Panc1 (cell line): ENCODE data around the gene PFKM. TPM values are rescaled to one million over a fixed set of nuclear protein-coding genes. Genes with fewer than 3 reads are reported as not detected.
A peak's percentile ranks its signal among the peaks of the same experiment; 100 is the strongest.

Source experiments
- ATAC-seq: fragments of 200-7000 bp; cut with Tn5 transposase; 2 replicates; pipeline ENCODE4 v1.9.1; 2020; ENCODE audit warnings: mild to moderate bottlenecking, moderate library complexity
- BruUV-seq: library from RNA; stranded (reverse); fragments of 400-500 nt; replicated peaks from 2 replicates; lab custom pipeline; 2021; lab: Mats Ljungman, UMichigan
- CTCF ChIA-PET: fragments of 300-600 bp; sonication (Branson Sonifier 250); formaldehyde crosslinking; loops from one replicate; lab custom pipeline; 2022; ENCODE audit warnings: antibody characterized with exemption; lab: Charles Lee
- POLR2A ChIA-PET: fragments of 300-600 bp; sonication (Branson Sonifier 250); formaldehyde crosslinking; loops from one replicate; lab custom pipeline; 2022; ENCODE audit warnings: antibody characterized with exemption; lab: Charles Lee
- DNase-seq: peaks from one replicate; pipeline ENCODE4 v3.0.0-alpha.2; 2010; ENCODE audit warnings: low read depth, low spot score
- H3K27ac ChIP-seq: 2 replicates; pipeline ENCODE4 v1.5.1; 2011; ENCODE audit warnings: mild to moderate bottlenecking, low read length, inconsistent platforms
- H3K27me3 ChIP-seq: fragments of 200-500 bp; sonication (Bioruptor generic); 2 replicates; pipeline ENCODE4 v1.6.0; 2014; ENCODE audit warnings: low read length, inconsistent platforms; ENCODE audit not compliant: control insufficient read depth, insufficient read depth
- H3K36me3 ChIP-seq: fragments of 200-500 bp; sonication (Bioruptor generic); 2 replicates; pipeline ENCODE4 v1.5.1; 2014; ENCODE audit warnings: inconsistent platforms, mild to moderate bottlenecking, low read length, moderate library complexity; ENCODE audit not compliant: control insufficient read depth, insufficient read depth
- H3K4me1 ChIP-seq: 2 replicates; pipeline ENCODE4 v1.5.1; 2011; ENCODE audit warnings: inconsistent platforms, mild to moderate bottlenecking, low read length, moderate library complexity; ENCODE audit not compliant: control insufficient read depth, insufficient read depth
- H3K4me3 ChIP-seq, 2 experiments: 2 replicates each; pipeline ENCODE4 v1.5.1; 2011 to 2012; ENCODE audit warnings: low read depth in 2 of 2, low read length in 2 of 2, mild to moderate bottlenecking in 2 of 2, inconsistent platforms in 1 of 2, moderate library complexity in 1 of 2
- H3K9me3 ChIP-seq: fragments of 200-500 bp; sonication (Bioruptor generic); 2 replicates; pipeline ENCODE4 v1.5.1; 2014; ENCODE audit warnings: low read depth, mild to moderate bottlenecking, inconsistent platforms, low read length, moderate library complexity; ENCODE audit not compliant: control insufficient read depth, insufficient read depth
- POLR2AphosphoS5 ChIP-seq: IDR thresholded peaks from 2 replicates; pipeline ENCODE4 v1.6.1; 2012; ENCODE audit warnings: mild to moderate bottlenecking, low read depth, low read length, moderate library complexity
- SIN3A ChIP-seq: IDR thresholded peaks from 2 replicates; pipeline ENCODE4 v1.6.1; 2012; ENCODE audit warnings: low read depth, mild to moderate bottlenecking, low read length, moderate library complexity, borderline replicate concordance; ENCODE audit not compliant: insufficient read depth
- TCF7L2 ChIP-seq: IDR thresholded peaks from 2 replicates; pipeline ENCODE4 v1.6.1; 2011; ENCODE audit warnings: mild to moderate bottlenecking, low read depth, low read length, inconsistent platforms
- in situ Hi-C: cut with HindIII; loops from 2 replicates; pipeline ENCODE4 v1.10.0; 2016; ENCODE audit warnings: low sequenced_read_pairs, low pct_unique_long_range_greater_than_20kb
- intact Hi-C: fragments of 100-400 bp; cut with micrococcal nuclease; formaldehyde crosslinking; loops from one replicate; pipeline ENCODE4 v1.10.0; 2022; ENCODE audit not compliant: unreplicated experiment
- total RNA-seq: library from RNA; stranded (reverse); gene quantifications from one replicate; pipeline ENCODE4 v1.2.1, GENCODE V29; 2021; ENCODE audit not compliant: unreplicated experiment
- TF ChIP-seq, protein P1 (sequence below), 2 experiments: IDR thresholded peaks; 2 replicates each; pipeline ENCODE4 v1.6.1; 2011 to 2012; ENCODE audit warnings: low read depth in 2 of 2, control low read depth in 1 of 2, low read length in 1 of 2, mild to moderate bottlenecking in 1 of 2, moderate library complexity in 1 of 2; ENCODE audit not compliant: insufficient read depth in 1 of 2
- TF ChIP-seq, protein P2 (sequence below): fragments of 450-650 bp; IDR thresholded peaks from 2 replicates; pipeline ENCODE4 v1.5.1; 2017; ENCODE audit warnings: mild to moderate bottlenecking

PFKM gene
- total RNA-seq, 1 experiment from 2014 or later, result 56.1 TPM

DNA sequence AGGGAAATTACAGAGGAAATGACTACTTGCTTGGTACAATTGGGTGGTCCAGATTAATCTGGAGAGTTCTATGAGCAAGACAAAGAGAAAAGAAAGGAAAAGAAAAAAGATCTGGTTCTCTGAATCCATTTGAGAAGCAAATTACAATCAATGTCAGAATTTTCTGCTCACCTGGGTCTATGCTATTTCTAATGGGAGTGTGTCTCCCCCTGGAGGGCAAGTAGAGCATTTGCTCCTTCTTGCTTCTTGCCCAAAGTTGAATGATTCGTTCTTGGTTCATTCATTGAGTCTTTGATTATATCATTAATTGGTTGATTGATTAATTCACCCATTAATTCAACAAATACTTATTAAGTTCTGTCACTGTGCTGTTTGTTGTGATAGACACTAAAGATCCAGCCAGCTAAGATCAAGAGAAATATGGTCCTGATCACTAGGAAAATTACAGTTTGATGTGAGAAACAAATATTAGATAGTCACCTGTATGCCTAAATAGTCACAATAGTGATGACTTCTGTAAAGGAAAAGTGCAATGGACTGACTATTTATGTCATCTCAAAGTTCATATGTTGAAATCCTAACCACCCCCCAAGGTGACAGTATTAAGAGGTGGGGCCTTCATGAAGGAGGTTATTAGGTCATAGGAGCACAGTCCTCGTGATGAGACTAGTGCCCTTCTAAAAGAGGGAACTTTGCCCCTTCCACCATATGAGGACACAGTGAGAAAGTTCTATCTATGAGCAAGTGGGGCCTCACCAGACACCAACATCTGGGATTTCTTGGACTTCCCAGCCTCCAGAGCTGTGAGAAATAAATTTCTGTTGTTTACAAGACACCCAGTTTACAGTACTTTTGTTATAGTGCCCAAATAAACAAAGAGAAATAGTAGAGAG, 46.2 kb downstream of the PFKM start:
- intact Hi-C loops, result loop anchor here (10.0 kb wide), 2 partner anchors 81 to 211 kb away; no protein-coding TSS in a partner anchor

DNA sequence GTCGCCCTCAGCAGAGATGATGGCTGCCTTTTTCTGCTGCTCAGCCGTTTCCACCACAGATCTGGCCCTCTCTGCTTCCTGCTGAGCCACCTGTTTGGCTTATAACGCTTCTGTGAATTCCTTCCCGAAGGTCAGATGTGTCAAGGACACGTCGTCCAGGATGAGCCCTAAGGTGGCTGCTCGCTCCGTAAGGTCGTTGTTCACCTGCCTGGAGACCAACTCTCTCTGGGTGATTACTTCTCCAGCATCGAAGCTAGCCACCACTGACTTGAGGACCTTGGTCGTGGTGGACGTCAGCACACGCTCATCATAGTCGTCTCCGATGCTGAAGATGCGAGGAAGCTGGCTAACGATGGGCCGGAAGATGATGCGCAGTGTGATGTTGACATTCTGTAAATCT, 49.8 kb downstream of the PFKM start:
- H3K36me3 ChIP-seq, result no peaks in the 10 kb centered on the region
- ATAC-seq (no peak), DNase-seq (no peak)
- H3K27ac ChIP-seq, result no peak overlapping the region
- no TSS peak for BruUV-seq
- no peaks in the 10 kb centered on the region; the same call in 1 of the 2 replicates for H3K27me3 ChIP-seq
- no peaks in the 10 kb centered on the region for H3K4me1 ChIP-seq
- no peak overlapping the region for H3K4me3 ChIP-seq
- CTCF ChIA-PET, result no interaction called here
- TF ChIP-seq POLR2AphosphoS5 (no peak), SIN3A (no peak), TCF7L2 (no peak)
- TF ChIP-seq, protein P1, sequence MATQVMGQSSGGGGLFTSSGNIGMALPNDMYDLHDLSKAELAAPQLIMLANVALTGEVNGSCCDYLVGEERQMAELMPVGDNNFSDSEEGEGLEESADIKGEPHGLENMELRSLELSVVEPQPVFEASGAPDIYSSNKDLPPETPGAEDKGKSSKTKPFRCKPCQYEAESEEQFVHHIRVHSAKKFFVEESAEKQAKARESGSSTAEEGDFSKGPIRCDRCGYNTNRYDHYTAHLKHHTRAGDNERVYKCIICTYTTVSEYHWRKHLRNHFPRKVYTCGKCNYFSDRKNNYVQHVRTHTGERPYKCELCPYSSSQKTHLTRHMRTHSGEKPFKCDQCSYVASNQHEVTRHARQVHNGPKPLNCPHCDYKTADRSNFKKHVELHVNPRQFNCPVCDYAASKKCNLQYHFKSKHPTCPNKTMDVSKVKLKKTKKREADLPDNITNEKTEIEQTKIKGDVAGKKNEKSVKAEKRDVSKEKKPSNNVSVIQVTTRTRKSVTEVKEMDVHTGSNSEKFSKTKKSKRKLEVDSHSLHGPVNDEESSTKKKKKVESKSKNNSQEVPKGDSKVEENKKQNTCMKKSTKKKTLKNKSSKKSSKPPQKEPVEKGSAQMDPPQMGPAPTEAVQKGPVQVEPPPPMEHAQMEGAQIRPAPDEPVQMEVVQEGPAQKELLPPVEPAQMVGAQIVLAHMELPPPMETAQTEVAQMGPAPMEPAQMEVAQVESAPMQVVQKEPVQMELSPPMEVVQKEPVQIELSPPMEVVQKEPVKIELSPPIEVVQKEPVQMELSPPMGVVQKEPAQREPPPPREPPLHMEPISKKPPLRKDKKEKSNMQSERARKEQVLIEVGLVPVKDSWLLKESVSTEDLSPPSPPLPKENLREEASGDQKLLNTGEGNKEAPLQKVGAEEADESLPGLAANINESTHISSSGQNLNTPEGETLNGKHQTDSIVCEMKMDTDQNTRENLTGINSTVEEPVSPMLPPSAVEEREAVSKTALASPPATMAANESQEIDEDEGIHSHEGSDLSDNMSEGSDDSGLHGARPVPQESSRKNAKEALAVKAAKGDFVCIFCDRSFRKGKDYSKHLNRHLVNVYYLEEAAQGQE (IDR thresholded peaks at IDR 0.05; ENCODE audit: insufficient read depth in 1 of 2, low read depth in 2 of 2, low read length in 1 of 2), result no peak
- TF ChIP-seq, protein P2, sequence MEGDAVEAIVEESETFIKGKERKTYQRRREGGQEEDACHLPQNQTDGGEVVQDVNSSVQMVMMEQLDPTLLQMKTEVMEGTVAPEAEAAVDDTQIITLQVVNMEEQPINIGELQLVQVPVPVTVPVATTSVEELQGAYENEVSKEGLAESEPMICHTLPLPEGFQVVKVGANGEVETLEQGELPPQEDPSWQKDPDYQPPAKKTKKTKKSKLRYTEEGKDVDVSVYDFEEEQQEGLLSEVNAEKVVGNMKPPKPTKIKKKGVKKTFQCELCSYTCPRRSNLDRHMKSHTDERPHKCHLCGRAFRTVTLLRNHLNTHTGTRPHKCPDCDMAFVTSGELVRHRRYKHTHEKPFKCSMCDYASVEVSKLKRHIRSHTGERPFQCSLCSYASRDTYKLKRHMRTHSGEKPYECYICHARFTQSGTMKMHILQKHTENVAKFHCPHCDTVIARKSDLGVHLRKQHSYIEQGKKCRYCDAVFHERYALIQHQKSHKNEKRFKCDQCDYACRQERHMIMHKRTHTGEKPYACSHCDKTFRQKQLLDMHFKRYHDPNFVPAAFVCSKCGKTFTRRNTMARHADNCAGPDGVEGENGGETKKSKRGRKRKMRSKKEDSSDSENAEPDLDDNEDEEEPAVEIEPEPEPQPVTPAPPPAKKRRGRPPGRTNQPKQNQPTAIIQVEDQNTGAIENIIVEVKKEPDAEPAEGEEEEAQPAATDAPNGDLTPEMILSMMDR, result no peak
- intact Hi-C loops, result loop anchor here (10.0 kb wide), 2 partner anchors 84 to 214 kb away; no protein-coding TSS in a partner anchor
- H3K9me3 ChIP-seq, result no peaks in the 10 kb centered on the region
- in situ Hi-C loops, result no loop called here
- POLR2A ChIA-PET, result no interaction called here

More for the DNA sequence above, 46.2 kb downstream of the PFKM start:
- ChIA-PET CTCF (interaction anchor here (0.6 kb wide), 1 partner anchor 216 kb away, joined by 3 read pairs; no protein-coding TSS in a partner anchor), POLR2A (no interaction called here)
- H3K9me3 ChIP-seq, result no peaks in the 10 kb centered on the region
- no peaks in the 10 kb centered on the region for H3K36me3 ChIP-seq
- H3K27me3 ChIP-seq, result peaks cover 2% of the 10 kb centered on the region; the same call in 1 of the 2 replicates
- TF ChIP-seq TCF7L2, result no peak
- TF ChIP-seq, protein P2, result peak; percentile 86; the same call in 1 of the 2 replicates
- no peak overlapping the region for H3K27ac ChIP-seq
- ATAC-seq, result peak; percentile 87; the same call in 1 of the 2 replicates
- no peaks in the 10 kb centered on the region for H3K4me1 ChIP-seq
- in situ Hi-C loops, result no loop called here
- no TSS peak for BruUV-seq
- peak; percentile 52 for DNase-seq
- no peak overlapping the region for H3K4me3 ChIP-seq
